CD4-positive, alpha-beta T cell treated with Interleukin-4 for 4 hours (primary cell): ENCODE measurements around the gene IFIT5.
"Not testable (repeated sequence)": the region's sequence is repeated elsewhere in the genome, so short reads cannot be mapped to it uniquely, and the experiment has no call there.

Experiments
- DNase-seq: peaks from one replicate; pipeline ENCODE4 v3.0.0-alpha.2; 2020

Gene IFIT5

DNA sequence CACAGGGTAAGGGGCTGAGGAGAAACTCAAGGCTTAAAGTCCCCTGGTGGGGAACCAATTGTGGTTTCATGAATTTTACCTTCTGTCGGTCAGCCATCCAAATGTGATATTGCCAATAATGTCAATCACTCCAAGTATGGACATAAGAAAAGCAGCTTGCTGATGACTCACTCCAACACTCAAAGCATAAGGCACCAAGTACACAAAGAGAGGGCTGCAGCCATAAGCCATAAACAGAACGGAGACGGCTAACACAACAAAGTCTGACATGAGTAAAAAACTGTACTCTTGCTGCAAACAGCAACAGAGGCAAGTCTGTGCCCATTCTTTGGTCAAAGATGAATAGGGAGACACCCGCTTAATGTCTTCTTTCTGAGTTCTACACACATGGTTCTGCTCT lies 24.2 kb downstream of the IFIT5 start:
- DNase-seq, result no peak

DNA sequence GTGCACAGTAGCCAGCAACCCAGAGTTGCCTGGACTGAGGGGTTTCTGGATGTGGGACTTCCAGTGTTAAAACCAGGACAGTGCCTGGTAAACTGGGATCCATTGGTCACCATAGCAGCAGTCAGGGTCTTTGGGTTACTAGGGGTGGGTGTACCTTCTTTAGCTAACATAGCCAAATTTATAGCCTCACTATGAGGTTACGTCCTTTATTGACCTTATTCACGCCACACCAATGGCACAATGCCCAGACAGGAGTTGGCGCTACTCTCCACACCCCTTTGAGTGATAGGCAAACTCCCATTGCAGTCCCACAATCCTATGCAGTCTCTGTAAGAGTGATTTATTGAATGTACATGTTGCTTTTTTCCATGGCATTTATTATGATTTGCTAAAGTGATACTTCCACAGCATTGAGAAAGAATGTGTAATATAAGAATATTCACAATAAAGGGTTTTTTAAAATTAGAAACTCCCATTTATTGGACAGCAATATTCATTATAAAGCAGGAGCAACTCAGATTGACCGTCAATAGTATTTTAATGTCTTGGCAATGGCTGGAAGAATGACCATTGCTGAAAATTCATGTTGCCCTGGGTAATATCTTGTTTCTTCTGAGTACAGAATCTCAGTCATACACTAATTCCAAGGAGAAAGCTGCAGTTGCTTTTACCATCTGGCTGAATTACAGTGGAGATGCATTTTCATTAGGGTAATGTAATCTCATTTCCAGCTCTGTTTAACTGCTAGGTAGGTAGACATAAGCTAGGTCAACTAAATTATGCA lies 26.1 kb downstream of the IFIT5 start:
- DNase-seq, result no peak

DNA sequence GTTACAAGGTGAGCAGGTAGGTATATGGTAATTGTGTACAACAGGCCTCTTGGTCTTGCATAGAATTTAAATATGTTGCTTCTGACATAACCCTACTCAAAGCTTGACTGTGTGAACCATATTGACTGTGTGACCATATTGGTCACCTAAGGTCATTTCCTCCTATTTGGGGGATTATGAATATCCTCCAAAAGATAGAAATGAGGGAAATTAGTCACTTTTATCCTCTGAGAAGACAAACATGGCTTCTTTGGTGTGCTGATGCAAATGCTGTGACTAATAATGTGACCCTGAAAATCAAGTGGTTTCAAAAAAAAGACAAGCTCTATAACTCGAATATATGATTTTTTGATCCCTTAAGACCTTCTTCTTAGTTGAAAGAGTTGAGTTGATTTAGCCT lies 27.9 kb downstream of the IFIT5 start:
- no peak for DNase-seq

DNA sequence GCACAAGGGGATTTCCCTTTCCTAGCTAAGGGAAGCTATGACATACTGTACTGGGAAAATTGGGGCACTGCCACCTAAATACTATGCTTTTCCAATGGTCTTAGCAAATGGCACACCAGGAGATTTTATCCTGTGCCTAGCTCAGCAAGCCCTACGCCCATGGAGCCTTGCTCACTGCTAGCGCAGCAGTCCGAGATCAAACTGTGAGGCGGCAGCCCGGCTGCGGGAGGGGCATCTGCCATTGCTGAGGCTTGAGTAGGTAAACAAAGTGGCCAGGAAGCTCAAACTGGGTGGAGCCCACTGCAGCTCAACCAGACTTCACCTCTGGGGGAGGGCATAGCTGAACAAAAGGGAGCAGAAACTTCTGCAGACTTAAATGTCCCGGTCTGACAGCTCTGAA lies 30.5 kb downstream of the IFIT5 start:
- not testable (repeated sequence) for DNase-seq

DNA sequence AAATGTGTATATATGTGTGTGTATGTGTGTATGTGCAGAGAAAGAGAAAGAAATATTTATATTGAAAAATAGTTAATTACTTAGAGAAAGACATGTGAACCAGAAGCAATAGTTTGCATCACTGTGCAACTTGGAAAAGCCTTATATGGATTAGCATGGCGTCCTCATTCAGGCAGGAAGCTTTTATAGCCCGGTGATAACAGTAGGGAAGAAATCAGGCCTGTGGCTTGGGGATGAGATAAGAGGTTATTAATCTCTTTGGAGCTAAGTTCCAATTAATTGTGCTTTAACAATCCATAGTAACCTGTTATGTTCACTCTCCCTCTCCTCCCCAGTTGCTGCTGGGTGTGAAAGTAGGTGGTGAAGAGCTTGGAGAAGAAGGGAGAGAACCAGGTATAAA lies 36.5 kb downstream of the IFIT5 start:
- no peak for DNase-seq

DNA sequence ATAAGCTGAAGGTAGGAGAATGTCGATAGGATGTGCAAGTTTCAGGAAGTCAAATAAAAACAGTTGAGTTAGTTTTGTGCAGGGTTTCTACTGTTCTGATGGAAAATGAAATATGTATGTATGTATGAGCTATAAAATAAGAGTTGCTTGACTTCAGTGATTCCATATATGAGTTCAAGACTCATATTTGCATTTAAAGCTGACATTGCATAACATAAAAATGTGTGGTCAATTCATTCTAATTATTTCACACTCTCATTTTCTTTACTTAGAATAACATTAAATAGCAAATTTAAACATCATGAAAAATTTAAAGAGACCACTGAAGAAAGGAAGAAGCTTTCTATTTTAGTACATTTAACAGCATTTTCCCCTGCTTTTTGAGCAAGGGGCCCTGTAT lies 37.8 kb downstream of the IFIT5 start:
- no peak for DNase-seq

DNA sequence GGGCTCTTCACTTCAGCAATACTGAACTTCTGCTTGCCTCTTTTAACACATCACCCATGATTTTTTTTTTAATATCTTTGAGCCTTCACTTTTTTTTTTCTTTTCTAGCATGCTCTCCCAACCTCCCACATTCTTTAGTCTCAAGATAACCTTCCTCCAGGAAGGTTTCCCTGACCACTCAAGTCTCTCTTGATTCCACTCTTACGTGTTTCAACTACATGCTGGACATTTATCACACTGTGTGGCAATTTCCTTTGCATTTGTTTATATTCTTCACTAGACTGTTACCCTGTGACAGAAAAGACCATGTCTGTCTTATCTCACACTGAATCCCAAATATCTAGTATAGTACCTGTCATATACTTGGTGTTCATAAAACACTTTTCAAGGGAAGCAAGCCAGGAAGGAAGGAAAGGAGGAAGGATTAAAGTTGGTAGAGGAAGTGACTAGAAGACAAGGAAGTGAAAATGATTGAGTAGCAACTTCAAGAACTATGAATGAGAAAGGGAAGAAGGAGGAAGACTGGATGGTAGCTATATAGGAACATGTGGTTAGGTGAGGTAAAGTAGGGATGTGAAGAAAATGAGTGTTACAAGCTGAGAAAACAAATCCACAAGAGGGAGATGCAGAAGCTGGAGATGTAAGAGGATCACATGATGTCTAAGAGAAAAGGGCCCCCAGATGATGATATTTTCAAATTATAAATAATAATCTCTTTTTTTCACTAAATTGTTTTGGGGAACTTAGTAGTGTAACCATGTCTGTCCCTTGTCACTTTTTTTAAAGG lies 40.4 kb downstream of the IFIT5 start:
- no peak for DNase-seq

DNA sequence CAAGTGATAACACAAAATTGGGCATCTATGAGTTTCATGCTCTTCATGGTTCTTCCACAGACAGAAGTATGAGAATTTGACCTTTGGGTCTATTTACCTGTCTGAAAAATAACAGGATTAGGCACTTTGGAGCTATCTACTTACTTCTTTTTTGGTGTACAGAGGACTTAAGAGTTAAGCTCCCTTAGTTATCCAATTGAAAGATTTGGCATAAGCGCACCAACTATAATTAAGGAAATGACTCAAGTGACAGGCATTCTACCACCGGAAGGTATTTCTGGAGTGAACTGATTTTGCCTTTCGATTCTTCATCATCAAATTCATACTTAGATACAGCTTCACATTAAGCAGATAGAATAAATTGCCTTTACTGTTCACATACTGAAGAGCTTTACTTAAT lies 43.9 kb downstream of the IFIT5 start:
- DNase-seq, result no peak

DNA sequence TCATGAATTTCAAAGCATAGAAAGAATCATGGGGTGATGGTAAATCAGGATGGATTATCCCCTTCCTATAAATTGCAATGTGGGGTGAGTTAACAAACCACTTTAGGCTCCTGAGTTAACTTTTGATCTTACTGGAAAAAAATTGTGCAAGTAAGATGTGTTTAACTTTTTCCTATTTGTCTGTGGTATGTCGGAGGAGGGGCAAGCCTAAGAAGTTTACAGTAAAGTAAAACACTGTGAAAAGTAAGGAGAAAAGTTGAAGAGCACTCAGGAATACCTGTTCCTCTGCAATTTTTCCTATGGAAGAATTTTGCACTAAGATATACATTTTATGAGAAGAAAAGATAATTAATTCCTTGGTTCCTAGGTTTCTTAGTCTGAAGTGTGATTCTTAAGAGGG lies 44.4 kb downstream of the IFIT5 start:
- no peak for DNase-seq

DNA sequence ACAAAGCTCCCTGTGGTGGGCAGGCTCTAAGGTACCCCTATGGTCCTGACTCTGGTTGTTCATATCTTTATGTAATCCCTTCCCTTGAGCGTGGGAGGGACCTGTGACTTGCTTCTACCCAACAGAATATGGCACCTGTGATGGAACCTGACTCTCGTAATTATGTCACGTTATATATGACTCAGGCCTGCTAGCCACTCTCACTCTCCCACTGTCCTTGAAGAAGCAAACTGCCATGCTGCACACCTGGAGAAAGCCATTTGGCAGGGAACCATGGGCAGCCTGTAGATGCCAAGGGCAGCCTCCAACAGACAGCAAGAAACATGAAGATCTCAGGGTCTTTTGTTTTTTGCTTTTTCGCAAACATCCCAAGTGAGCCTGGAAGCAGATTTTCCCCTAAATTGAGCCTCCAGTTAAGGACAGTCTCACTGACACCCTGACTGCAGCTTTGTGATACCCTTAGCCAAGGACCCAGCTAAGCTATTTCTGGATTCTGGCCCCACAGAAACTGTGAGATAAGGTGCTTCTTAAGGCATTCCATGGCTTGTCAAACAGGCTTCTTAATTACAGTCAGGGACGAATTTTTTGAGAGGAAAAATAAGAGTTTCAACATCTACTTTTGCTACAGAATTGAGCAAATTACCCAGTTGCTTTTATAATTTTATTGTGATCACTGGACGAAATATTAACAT lies 49.6 kb downstream of the IFIT5 start:
- no peak for DNase-seq

DNA sequence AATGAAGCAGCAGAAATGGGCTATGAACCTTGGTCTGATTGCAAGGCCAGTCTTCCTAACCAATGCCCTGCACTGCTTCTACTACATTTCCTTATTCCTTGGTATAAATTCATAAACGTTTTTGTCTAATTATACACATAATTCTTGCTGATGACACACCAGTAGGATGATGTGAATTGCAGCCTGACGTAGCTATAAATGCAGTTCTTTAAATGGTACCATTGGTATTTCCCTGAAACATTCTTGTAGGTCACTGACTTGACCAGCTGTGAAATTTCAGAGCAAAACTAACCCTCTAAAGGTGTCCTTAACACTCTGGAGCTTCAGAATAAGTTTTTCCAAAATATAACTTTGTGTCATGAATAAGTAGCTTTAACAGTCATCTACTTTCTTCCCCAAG lies 50.8 kb downstream of the IFIT5 start:
- no peak for DNase-seq

DNA sequence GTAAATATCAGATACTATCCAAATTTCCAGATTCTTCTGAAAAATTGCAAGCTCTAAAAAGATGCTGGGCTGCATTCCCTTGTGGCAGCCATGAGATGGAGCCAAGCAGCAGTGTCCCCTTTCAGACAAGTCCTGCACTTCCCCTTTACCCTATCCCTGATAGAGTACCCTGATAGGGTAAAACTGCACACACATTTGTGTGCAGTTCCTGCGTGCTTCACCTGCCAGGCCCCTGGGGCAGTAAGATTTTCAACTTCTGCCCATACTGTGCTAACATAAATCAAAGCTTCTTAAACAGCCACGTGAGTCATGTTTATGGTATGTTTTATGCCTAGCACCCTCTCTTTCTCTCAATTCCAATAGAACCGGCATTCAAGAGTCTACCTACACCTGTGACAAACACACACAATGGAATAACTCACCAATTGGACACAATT lies 52.2 kb downstream of the IFIT5 start:
- no peak for DNase-seq

DNA sequence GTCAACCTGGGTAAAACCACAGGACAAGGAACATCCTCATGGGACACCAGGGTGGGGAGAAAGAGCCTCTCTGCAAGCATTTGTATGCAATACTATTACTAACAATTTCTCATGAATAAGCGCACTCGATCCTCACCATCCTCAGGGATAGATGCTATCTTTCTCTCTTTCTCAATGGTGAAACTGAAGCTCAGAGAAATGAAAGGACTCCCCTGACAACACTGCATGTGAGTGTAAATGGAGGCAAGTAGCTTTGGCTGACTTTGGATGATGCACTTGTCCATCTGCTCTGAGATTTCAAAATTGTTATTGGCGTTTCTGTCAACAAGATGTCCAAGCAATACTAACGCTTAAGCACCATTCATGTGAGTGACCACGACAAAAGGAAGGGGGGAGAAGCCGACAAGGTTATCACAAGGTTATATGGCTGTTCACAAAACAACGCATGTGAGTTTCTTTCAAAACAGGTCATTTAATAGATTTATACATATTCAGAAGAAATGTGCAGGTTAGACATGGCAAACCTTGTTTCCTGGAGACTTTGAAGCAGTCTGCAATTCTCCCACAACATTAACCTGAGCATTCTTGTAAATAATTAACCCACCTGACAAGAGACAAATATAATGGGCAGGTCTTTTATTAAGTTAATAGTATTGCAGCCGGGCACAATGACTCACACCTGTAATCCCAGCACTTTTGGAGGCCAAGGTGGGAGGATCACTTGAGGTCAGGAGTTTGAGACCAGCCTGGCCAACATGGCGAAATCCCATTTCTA lies 54.0 kb downstream of the IFIT5 start:
- DNase-seq, result no peak

DNA sequence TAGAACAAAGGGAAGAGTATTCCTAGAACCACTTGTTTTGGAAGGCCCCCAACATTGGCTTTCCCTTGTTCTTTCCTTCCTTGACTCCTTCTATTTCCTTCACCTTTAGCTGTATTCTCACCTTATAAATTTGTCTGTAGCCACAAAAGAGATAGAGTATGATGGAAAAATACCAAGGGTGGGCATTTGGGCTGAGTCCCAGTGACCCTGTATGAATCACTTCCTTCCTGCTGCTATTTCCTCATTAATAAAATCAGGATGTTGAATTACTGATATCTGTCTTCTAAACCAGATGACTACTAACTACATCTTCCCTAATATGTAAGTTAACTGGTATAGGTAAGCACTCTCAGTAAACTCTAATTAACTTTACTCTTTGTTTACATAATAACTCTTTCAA lies 55.1 kb downstream of the IFIT5 start:
- DNase-seq, result no peak
